Adrenal gland (tissue), 5 donors: Measurements from ENCODE around the gene DNASE1L3.
A peak's percentile ranks its signal among the peaks of the same experiment; 100 is the strongest.

Experiments used
- CTCF ChIP-seq, 6 experiments: fragments of 450-650 bp in 4 of 6; fragments of 200-600 bp in 2 of 6; sonication (generic) in 1 of 6; IDR thresholded peaks; 1 replicate in 5 of 6; 2 replicates in 1 of 6; pipeline versions ENCODE4 v1.5.1 to v1.8.0; 2016 to 2021; ENCODE audit warnings: antibody characterized with exemption in 6 of 6, mild to moderate bottlenecking in 2 of 6, moderate library complexity in 1 of 6
- POLR2A ChIP-seq, 2 donors: fragments of 450-650 bp; IDR thresholded peaks; one replicate each; pipeline ENCODE4 v1.6.1; 2017; ENCODE audit warnings: antibody characterized with exemption in 2 of 2, mild to moderate bottlenecking in 2 of 2, moderate library complexity in 1 of 2
- donor health status: DM: no; HTN: no; CAD: no.

- peak; percentile 81 to 95 (median 92) for TF ChIP-seq CTCF (IDR thresholded peaks at IDR 0.05)
- no peak for TF ChIP-seq POLR2A (IDR thresholded peaks at IDR 0.05)
Observed at GRCh38 chr3:58177747-58178527, 32.8 kb downstream of the DNASE1L3 start.
